GM19455 (cell line): ENCODE data around the gene ZBTB25.

Experiments used
- ATAC-seq: cut with Tn5 transposase; IDR thresholded peaks from one replicate; pipeline ENCODE4 v1.9.1; 2021; ENCODE audit not compliant: unreplicated experiment

Gene ZBTB25

DNA sequence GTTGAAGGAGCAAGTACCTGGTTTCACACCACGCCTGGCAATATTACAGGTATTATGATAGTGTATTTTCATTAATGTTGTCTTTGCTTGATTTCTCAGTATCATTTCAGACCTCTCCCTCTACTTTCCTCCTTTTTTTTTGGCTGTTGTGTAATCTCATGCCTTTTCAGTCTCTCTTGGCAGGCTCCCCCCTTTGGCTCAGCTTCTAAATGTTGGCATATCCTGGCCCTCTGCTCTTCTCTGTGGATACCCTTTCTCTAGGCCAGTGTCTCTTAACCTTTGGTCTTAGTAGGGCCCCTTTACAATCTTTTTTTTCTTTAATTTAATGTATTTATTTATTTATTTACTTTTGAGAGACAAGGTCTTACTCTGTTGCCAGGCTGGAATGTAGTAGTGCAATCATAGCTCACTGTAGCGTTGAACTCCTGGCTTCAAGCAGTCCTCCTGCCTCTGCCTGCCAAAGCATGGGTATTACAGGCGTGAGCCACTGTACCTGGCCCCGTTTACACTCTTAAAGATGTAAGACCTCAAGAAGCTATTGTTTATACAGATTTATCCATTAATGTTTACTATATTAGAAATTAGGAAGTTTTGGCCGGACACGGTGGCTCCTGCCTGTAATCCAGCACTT lies 102.7 kb downstream of the ZBTB25 start:
- ATAC-seq = no peak
